K562 (cell line): ENCODE results near the gene TUBA1B.

Experiments used
- BRF2 ChIP-seq: IDR thresholded peaks from 3 replicates; pipeline ENCODE4 v1.6.1; 2011; ENCODE audit warnings: borderline replicate concordance, mild to moderate bottlenecking; ENCODE audit not compliant: insufficient read length, insufficient read depth
- HLTF ChIP-seq: fragments of 450-650 bp; IDR thresholded peaks from 2 replicates; pipeline ENCODE4 v1.6.1; 2016
- HMG20B ChIP-seq: fragments of 250-450 bp; sonication (Bioruptor Pico); IDR thresholded peaks from 2 replicates; pipeline ENCODE4 v1.5.0; 2021; ENCODE audit warnings: mild to moderate bottlenecking
- MAZ ChIP-seq, 2 experiments: fragments of 450-650 bp in 1 of 2; sonication (generic) in 1 of 2; formaldehyde crosslinking; IDR thresholded peaks in 1 of 2; conservative IDR thresholded peaks in 1 of 2; 2 replicates each; pipeline versions ENCODE4 v1.4.0 to v1.5.0; 2020; ENCODE audit warnings: mild to moderate bottlenecking in 1 of 2, missing genetic modification reagents in 1 of 2
- USF2 ChIP-seq: sonication (generic); formaldehyde crosslinking; IDR thresholded peaks from 2 replicates; pipeline ENCODE4 v1.5.0; 2020; ENCODE audit warnings: missing genetic modification reagents
- TF ChIP-seq, protein P1 (sequence below), 3 experiments: IDR thresholded peaks in 2 of 3; conservative IDR thresholded peaks in 1 of 3; 2 replicates each; pipeline ENCODE4 v1.5.1; 2011 to 2012; ENCODE audit warnings: low read length in 3 of 3, mild to moderate bottlenecking in 3 of 3, control low read depth in 2 of 3, improper control_type of control experiment in 1 of 3, inconsistent platforms in 1 of 3, low read depth in 1 of 3, mixed read lengths in 1 of 3, moderate library complexity in 1 of 3; ENCODE audit not compliant: insufficient read depth in 2 of 3

DNA sequence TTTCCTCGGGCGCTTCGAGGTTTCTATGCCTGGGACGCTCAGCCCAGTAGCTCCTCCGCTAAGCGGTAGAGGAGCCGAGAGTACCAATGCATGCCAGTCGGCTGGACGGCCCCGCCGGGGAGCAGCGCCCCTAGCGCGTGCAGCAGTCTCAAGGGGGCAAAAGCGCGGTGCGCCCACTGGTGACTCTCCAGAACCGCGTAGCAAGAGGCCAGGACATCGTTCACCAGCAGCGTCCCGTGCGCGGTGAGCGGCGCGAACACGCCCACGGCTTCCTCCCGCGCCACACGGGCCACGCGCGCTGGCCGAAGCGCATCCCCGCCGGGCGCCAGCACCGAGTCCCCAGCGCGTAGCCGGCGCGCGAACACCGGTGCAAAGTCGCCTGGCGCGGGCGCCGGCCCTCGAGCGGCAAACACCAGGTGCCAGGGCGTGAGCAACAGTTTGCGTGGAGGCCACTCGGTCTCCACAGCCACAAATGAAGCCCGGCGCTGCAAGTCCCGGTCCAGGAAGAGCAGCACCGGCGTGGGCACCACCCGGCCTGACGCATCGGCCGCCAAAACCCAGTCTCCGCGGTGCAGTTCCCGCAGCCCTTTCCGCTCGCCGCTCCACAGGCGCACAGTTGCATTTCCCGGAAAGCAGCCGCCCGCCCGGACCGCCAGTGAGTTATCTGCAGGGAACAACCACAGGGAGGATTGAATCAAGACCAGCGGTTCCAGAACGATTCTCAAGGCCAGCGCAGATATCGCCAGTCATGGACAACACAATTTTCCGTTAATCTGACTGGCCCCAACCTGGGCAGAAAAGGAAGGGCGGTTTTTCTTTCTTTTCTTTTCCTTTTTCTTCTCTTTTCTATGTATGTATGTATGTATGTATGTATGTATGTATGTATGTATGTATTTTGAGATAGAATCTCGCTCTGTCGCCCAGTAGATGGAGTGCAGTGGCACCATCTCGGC lies 41.1 kb downstream of the TUBA1B start:
- TF ChIP-seq HMG20B (CRISPR knock-in tag) = no peak
- no peak for TF ChIP-seq USF2 (CRISPR knock-in tag)
- TF ChIP-seq, protein P1, sequence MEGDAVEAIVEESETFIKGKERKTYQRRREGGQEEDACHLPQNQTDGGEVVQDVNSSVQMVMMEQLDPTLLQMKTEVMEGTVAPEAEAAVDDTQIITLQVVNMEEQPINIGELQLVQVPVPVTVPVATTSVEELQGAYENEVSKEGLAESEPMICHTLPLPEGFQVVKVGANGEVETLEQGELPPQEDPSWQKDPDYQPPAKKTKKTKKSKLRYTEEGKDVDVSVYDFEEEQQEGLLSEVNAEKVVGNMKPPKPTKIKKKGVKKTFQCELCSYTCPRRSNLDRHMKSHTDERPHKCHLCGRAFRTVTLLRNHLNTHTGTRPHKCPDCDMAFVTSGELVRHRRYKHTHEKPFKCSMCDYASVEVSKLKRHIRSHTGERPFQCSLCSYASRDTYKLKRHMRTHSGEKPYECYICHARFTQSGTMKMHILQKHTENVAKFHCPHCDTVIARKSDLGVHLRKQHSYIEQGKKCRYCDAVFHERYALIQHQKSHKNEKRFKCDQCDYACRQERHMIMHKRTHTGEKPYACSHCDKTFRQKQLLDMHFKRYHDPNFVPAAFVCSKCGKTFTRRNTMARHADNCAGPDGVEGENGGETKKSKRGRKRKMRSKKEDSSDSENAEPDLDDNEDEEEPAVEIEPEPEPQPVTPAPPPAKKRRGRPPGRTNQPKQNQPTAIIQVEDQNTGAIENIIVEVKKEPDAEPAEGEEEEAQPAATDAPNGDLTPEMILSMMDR (IDR thresholded peaks at IDR 0.05 in 2 of 3, conservative IDR thresholded peaks at IDR 0.05 in 1 of 3; ENCODE audit: insufficient read depth in 2 of 3, low read depth in 1 of 3, low read length in 3 of 3) = peak in 2 of 3 experiments; percentile 32 to 39; a peak in 2 of 6 replicates
- no peak; the same call in 1 of the 2 replicates for TF ChIP-seq HLTF
- TF ChIP-seq MAZ (CRISPR knock-in tag; conservative IDR thresholded peaks at IDR 0.05 in 1 of 2, IDR thresholded peaks at IDR 0.05 in 1 of 2) = peak in 1 of 2 experiments; percentile 31; a peak in 1 of 4 replicates
- TF ChIP-seq BRF2 = no peak
